Eye (tissue), 1 donor: ENCODE data around the gene DUSP15.
"Not testable (repeated sequence)": the region's sequence is repeated elsewhere in the genome, so short reads cannot be mapped to it uniquely, and the experiment has no call there.

Experiments
- DNase-seq: peaks from one replicate; pipeline ENCODE4 v3.0.0-alpha.2; 2015

Gene DUSP15

DNA sequence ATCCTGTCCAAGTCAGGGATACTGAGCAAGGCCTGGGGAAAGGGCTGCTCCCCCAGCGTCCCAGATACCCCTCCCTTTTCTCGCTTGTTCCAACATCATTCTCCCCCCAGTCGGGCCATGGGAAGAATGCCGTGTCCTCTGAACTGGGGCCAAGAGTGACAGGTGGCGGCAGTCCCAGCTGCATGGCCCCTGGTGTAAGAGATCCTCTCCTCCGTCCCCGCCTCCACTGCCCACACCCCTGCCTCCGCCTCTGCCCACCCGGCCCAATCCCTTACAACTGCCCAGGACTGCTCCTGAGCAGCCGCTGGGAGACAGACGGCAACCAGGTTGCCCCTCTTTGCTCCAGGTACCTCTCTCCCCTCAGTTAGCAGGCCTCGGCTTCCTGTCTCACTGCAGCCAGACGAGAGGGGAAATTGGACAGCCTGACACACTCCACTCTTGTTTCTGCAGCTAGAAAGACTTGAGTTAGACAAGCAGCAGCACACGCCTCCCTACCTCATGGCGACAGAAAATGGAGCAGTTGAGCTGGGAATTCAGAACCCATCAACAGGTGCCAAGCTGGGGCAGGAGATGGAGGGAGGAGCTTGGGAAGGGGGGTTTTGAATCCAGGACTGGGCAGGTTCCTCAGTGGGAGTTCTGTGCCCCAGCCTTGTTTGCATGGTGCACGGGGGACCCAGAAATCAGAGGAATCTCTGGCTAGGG is 51.1 kb downstream of the DUSP15 start, which contains the start of gene MYLK2:
Gene MYLK2 (plus strand): TSS at position 274 of the 702 bp plus-strand sequence. CDS start 225 bp downstream, at position 499.
- DNase-seq = peak; percentile 35

DNA sequence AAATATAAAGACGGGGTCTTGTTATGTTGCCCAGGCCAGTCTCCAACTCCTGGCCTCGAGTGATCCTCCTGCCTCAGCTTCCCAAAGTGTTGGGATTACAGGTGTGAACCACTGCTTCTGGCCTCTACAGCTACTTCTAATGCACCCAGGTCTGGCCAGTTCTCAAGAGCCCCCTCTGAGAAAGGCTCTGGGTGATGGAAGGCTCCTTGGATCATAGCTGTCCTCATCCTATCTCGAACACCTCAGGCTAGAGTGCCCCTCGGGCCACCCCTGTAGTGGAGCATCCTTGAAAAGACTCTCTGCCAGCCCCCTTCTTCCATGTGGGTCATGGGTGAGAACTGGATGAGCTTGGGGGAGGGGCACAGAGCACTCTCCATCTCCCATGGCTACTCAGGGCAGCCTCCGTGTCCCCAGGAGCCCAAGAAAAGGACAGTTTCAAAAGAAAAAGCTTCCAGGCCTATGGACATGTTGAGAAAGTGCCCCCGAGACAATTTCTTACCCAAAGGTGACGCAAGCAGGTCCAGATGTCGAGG is 51.9 kb downstream of the DUSP15 start:
- DNase-seq = no peak

DNA sequence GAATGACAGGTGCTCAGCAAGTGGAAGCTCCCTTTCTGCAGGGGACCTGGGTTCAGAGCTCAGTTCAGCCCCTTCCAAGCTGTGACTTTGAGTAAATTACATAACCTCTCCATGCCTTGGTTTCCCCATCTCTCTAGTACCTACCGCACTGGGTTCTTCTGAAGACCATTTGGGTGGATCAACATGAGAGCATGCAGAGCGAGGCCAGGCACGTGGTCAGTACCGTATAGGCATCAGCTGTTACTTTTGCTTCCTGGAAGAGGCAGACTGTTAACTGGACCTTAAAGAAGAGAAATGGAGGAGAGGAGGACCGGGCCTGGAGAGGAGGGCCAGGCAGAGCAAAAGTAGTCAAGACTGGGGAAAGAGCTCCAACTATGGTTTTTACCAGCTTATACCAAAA is 52.9 kb downstream of the DUSP15 start:
- DNase-seq = no peak

DNA sequence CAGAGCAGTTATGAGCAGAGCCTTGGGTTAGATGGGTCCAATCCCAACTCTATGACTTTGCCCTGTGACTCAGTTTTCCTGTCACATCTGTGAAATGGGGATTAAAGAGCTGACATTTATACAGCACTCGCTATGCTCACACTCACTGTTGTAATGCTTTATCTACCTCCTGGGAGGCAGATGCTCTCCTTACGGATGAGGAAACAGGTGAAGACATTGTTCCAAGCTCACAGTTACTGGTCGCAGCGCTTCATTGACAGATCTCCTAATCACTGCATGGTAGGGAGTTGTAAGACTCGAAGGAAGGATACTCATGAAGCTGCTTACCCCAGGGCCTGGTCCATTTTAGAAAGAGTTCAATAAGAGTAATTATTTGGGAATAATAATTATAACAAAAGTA is 54.1 kb downstream of the DUSP15 start:
- no peak for DNase-seq

DNA sequence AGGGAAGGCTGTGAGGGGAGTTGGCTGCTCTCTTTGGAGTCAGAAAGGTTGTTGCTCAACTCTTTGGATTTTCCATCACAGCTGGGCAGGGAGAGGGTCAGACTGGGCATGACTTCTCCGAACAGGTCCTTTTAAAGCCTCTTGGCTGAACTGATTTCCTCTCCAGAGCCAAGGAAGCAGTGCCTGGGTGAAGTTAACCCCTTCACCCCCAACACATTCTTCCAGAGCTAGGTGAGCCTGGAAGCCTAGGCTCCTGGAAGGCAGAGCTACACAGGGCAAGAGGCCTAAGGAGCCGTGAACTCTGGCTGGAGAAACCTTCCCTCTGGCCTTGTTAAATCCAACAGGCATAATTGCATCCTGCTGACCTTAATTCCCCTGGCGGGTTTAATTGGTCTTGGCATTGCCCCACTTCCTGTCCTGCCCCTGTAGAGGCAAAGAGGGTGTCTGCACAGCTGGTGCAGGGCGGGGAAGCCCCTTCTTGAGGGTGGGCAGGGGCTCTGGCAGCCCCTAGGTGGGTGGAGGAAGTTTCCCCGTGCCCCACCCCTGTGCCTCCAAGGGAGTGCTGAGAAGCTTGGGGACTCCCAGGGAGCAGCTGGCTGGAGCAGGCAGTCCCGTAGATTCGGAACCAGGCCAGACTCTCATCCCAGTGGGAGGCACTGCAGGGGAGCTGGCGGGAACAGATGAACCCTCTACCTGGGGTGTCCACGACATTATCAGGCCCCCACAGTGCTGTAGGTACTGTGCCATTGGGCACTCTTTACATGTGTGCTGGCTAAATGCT is 54.7 kb downstream of the DUSP15 start:
- DNase-seq = peak; percentile 60

DNA sequence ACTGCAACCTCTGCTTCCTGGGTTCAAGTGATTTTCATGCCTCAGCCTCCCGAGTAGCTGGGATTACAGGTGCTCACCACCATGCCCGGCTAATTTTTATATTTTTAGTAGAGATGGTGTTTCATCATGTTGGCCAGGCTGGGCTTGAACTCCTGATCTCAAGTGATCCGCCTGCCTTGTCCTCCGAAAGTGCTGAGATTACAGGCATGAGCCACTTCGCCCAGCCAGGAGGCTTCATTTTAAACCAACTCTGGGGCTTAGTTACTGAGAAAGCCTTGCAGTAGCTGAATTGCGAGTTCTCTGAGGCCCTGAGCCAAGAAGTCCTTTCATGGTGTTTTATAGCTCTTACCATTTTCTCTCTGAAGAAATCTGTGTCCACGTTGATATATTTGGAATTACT is 56.2 kb downstream of the DUSP15 start:
- DNase-seq = not testable (repeated sequence)

DNA sequence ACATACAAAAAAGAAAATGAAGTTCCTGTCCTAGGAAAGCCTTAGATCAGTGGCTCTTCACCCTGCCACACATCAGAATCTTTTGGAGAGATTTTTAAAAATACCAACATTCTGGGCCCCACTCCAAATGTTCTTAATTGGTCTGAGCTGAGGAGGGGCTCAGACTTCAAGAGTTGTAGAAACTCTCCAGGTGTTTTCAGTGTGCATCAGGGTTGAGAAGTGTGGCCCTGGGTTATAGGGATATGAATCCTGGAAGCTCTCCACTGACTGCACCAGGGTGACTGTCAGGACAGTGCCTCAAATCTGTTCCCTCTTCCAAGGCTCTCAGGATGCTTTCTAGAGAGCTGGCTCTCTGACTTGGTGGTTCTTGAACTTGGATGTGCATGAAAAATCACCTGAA is 56.7 kb downstream of the DUSP15 start:
- no peak for DNase-seq

DNA sequence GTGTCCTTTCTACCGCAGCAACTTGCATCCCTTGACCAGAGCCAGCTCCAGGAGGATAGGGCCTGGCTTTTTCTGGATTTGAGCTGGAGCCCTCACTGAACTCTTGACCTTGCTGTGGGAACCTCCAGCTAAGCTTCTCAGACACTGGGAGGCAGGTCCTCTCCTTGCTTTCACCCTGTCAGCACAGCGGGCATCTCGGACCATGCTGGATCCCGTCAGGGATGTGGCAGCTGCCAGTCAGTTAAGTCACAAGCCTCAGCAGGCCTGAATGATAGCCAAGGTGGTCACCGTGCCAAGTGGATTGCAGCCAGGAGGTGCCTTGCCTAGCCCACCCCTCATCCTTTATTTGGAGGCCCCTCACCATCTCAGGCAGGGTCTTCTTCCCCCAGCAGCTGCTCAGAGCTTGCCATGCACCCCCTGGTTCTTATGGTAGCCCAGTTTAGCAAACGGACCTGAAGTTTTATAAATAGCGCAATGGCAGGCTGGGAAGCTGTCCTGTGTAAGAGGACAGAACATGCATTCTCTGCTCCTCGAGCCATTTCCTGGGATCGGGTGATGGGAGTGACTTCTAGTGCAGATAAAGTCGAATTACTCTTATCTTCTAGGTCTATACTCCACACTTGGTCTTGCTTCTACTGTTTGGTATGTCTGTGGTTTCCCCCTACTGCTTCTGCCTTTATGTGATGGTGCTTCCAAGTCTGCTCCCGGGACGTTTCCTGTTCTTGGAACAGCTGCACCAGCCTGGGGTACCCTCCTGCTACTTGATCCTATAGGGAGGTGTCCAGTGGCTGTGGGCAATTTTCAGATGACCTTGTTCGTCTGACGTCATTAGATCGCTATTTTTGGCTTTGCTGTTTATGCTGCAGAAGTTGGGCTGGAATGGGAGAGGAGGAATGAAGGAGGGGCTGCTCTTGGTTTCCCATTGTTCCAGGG is 58.3 kb downstream of the DUSP15 start:
- DNase-seq = peak; percentile 50

DNA sequence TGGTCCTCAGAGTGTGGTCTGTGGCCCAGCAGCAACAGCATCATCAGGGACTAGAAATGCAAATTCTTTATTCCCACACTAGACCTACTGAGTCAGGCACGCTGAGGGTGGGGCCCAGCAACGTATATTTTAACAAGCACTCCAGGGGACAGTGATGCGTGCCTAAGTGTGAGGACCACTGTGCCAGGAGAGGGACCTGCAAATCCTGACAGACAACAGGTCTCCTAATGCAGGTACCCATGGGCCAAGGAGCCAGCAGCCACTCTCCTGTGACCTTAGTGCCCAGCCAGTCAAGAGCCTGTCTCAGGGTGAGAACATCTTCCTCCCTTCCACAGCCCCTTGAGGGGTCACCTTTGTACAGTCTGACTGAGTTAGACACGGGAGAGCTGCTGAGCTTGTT is 59.1 kb downstream of the DUSP15 start:
- DNase-seq = no peak
